GM18517 (cell line): Measurements from ENCODE around the gene CHST2.

Experiments
- ATAC-seq: cut with Tn5 transposase; IDR thresholded peaks from one replicate; pipeline ENCODE4 v1.9.1; 2021; ENCODE audit warnings: mild to moderate bottlenecking, moderate library complexity; ENCODE audit not compliant: unreplicated experiment

Gene CHST2

GRCh38 chr3:143128227-143128955, 8.8 kb downstream of the CHST2 start:
- no peak for ATAC-seq

- ATAC-seq: no peak
Observed at GRCh38 chr3:143132246-143132980, 12.8 kb downstream of the CHST2 start.

- no peak for ATAC-seq
Observed at GRCh38 chr3:143134471-143134870, 14.9 kb downstream of the CHST2 start.

DNA sequence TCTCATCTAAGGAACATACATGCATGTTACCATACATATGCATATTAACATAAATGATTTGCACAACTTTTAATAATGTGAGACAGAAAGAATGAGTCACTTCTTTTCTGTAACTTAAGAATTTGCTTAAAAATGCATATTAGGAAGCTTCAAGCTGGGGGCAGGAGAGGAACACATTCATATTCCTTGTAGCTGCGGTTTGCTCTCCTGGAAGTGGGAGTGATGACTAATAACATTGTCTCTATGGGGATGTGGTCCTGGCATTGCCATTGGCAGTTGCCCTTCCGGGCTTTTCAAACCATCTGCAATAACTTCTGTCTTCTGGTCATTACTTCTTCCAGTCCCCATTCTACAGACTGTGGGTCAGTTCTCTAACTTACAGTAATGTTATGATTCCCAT, 15.6 kb downstream of the CHST2 start:
- no peak for ATAC-seq

DNA sequence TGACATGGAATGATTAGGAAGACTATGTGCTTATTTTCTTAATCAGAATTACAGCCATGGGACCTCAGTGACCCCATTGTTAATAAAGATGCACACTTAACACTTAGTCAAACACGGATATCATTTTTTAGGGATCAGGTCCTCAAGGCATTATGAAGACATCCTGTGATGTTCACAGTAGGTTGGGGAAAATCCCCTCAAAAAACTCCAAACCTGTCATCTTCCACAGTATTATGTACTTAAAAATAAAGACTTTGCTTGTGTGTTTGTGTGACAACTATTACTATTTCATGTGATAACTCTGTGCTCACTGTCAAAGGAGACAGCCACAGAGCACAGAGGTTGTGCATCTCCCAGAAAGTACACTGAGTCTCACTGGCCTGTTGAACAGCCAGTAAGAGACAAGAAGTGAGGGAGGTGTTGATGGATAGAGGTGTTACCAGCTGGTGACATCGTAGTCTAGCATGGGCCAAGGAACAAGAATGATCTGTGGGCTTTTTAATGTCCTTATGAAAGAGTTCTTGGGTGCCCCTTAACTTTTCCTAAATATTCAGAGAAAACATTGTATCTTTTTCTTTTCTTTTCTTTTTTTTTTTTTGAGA, 18.0 kb downstream of the CHST2 start:
- no peak for ATAC-seq

GRCh38 chr3:143138953-143139352, 19.4 kb downstream of the CHST2 start:
- no peak for ATAC-seq

DNA sequence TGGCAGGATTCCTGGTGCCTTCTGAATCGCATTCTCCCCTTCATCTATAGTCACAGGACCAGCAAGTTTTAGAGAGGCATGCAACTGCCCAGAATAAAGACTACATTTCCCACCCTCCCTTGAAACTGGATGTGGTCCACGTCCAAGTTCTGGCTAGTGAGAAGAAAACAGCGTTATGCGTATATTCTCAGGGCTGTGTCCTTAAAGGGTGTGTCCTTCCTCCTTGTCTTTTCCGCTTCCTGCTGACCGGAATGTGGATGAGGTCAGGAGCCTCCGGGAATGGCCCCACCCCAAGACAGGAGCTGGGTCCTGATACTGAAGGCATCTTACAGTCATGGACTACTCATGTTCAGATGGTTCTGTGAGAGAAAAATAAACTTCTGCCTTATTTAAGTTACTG, 20.2 kb downstream of the CHST2 start:
- ATAC-seq: no peak

DNA sequence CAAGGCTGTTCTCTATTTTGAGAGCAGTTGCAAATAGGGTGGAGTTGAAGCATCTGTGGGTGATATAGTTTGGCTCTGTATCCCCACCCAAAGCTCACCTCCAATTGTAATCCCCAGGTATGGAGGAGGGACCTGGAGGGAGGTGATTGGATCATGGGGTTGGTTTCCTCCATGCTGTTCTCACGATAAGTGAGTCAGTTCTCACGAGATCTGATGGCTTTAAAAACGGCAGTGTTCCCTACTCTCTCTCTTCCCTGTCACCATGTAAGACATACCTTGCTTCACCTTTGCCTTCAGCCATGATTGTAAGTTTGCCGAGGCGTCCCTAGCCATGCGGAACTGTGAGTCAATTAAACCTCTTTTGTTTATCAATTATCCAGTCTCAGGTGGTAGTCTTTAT, 21.0 kb downstream of the CHST2 start:
- ATAC-seq: no peak

DNA sequence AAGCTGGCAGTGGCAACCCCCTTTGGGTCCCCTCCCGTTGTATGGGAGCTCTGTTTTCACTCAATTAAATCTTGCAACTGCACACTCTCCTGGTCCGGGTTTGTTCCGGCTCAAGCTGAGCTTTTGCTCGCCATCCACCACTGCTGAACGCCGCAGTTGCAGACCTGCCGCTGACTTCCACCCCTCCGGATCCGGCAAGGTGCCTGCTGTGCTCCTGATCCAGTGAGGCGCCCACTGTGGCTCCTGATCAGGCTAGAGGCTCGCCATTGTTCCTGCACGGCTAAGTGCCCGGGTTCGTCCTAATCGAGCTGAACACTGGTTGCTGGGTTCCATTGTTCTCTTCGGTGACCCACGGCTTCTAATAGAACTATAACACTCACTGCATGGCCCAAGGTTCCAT, 22.8 kb downstream of the CHST2 start:
- ATAC-seq: no peak

DNA sequence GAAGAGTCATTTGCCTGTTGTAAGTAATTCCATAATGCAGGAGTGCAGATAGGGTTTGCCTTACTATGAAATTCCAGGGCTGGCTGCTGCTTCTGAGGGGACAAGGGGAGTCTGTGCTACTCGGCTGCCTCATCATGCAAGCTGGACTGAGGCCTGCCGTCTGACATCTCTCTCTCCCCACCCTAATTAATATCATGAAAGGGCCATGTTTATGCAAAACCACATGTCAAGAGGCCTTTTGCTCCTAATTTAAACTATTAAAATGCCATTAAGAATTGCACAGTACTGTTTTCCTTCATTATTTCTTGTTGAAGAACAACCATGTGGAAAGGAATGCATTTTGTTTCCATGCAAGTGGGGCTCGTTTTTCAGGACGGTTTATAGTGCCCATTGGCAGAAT, 26.3 kb downstream of the CHST2 start:
- no peak for ATAC-seq

DNA sequence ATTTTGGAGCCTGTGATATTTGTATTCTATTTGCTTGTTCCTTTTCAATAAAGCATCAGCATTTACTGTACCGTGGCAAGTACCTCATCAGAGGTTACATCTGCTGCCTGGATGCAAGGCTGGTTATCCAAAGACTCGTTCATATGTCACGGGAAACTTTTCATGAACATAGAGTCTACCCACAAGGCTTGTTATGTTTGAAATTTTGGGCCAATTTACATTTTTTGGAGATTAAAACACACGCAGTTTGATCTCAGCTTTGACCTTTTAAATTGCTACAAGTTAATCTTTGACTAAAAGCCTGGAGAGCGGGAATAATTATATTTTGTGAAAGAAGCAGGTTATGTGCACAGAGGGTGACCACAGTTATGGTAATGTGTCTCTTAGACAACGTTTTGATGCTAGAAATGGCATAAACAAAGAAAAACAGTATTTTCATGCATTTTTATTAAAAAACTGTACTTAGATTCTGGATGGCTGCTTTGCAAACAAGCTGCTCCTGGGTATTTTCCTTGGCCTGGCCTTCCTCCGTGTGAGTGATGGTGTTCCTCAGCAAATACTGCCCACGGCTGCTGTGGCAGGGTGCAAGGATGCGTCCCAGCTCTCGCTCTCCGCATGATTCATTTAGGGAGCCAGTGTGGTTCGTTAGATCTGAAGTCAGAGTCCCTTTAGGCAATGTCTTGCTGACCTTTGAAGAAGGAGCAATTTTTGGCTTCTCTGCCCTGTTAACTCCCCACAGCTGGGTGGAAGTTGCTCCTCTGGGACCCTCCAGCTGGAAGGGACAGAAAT, 27.1 kb downstream of the CHST2 start:
- ATAC-seq: no peak

DNA sequence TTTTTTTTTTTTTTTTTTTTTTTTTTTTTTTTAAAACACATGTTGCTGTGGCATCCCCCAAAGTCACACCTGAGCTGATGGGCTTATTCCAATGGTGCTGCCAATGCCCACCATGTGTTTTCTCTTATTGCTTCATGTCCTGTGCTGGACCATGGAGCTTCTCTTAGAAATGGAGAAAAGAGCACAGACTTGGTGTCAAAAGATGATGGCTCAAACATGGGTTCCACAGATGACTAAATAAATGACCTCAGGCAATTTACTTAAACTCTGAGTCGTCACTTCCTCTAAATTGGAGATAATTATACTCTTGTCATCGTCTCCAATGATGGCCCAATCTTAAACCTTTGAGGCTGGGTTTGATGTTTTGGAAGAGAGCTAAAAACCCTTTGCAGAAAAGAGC, 28.1 kb downstream of the CHST2 start:
- no peak for ATAC-seq

- ATAC-seq: no peak
Observed at GRCh38 chr3:143150071-143150470, 30.5 kb downstream of the CHST2 start.

DNA sequence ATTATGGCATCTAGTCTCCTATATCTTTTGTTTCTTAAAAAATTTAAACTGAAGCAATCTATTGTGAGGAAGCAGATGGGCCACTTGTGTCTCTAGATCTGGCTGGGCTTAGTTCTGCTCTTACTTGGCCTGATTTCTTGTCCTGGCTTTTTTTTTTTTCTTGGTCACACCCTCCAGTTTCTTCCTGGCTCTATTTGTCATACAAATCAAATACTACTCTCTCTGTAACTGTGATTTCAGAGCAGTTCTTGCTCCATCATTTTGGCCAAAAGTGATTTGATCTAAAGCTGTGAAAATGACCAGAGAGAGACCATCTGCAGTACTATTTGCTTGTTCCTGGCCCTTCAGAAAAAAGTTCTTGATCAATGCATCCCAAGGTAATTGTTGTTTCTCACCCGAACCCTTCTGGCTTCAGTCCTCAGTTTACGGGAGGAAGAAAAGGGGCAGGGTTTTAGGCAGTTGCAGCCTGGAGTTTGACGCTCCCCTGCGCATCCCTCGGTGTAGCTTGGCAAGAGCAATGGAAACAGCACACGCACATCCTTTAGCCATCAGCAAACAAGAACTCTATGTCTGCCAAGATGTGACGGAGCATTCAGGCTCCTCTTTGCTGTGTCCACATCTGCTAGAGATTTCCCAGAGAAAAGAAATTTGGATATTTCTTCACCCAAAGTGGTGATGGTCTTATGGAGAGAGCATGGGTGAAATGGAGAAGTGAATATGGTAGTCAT, 31.6 kb downstream of the CHST2 start:
- no peak for ATAC-seq

GRCh38 chr3:143152043-143152442, 32.5 kb downstream of the CHST2 start:
- no peak for ATAC-seq

GRCh38 chr3:143155756-143156155, 36.2 kb downstream of the CHST2 start:
- ATAC-seq: no peak

GRCh38 chr3:143158014-143158988, 38.7 kb downstream of the CHST2 start:
- ATAC-seq: peak; percentile 80

DNA sequence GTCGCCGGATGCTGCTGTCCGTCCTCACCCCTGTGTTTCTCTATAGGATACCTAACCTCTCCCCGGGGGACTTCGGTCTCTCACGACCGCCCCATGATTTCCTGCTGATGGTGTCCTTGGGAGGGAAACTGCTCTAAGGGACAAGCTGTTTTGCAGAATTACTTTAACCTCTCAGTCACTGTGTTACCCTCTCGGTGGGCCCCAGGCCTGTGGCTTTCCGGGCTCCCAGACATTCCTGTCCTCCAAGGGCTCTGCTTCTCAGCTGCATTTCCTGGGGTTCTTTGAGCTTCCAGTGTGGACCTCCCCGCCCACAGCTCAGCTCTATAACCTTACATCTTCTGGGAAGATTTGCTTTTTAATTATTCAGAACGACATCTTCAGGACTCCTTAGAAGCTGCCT, 40.9 kb downstream of the CHST2 start:
- ATAC-seq: no peak

DNA sequence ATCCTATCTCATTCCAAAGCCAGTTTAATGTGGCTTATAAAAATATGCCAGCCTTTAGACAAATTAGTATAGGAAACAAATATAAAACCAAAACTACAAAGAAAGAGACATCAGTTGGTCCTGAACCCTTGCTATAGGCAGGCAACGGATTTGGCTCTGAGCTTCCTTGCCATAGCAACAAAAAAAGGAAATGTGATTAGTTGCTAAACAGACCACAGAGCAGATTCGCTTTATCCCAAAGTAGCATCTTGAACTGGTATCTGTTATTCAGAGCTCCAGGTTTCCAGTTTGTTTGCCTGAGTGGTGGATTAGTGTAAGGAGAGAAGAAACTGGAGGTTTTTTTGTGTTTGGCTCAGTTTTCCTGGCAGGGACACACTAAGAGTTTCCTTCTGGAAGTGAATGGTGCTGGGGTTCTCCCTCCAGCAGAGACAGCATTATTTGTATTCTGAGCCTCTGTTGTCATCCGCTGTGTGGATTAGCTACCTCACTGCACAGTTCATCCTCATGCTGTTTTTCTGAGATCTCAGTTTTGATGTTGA, 44.1 kb downstream of the CHST2 start:
- no peak for ATAC-seq
